Heart right ventricle (tissue), 16 donors: ENCODE data around the gene TECRL. TPM values are rescaled to one million over a fixed set of nuclear protein-coding genes. Genes with fewer than 3 reads are reported as not detected.

ENCODE experiments used
- ATAC-seq, 8 donors: fragments of 200-7000 bp; cut with Tn5 transposase; one replicate each; pipeline ENCODE4 v1.9.1; 2020; ENCODE audit warnings: mild to moderate bottlenecking in 8 of 8, moderate library complexity in 8 of 8, moderate number of reproducible peaks in 1 of 8
- DNase-seq, 2 donors: peaks; one replicate each; pipeline ENCODE4 v3.0.0-alpha.2; 2020
- H3K27ac ChIP-seq, 10 donors: fragments of 200-600 bp; sonication (generic) in 2 of 10; one replicate each; pipeline versions ENCODE4 v1.5.0 to v1.8.0; 2020 to 2022; ENCODE audit warnings: mild to moderate bottlenecking in 3 of 10
- H3K27me3 ChIP-seq, 7 donors: fragments of 200-600 bp; one replicate each; pipeline ENCODE4 v1.8.0; 2021 to 2022; ENCODE audit warnings: mild to moderate bottlenecking in 2 of 7
- H3K36me3 ChIP-seq, 9 donors: fragments of 200-600 bp; sonication (generic) in 1 of 9; one replicate each; pipeline versions ENCODE4 v1.5.0 to v1.8.0; 2020 to 2022; ENCODE audit warnings: mild to moderate bottlenecking in 2 of 9
- H3K4me1 ChIP-seq, 9 donors: fragments of 200-600 bp; sonication (generic) in 1 of 9; one replicate each; pipeline versions ENCODE4 v1.5.0 to v1.8.0; 2020 to 2022; ENCODE audit warnings: mild to moderate bottlenecking in 4 of 9
- H3K4me3 ChIP-seq, 10 donors: fragments of 200-600 bp; sonication (generic) in 2 of 10; one replicate each; pipeline versions ENCODE4 v1.5.0 to v1.8.0; 2020 to 2022; ENCODE audit warnings: mild to moderate bottlenecking in 7 of 10, moderate library complexity in 2 of 10
- H3K9me3 ChIP-seq, 11 donors: fragments of 200-600 bp in 10 of 11; sonication (generic) in 2 of 11; one replicate each; pipeline versions ENCODE4 v1.5.0 to v1.8.0; 2013 to 2022; ENCODE audit warnings: mild to moderate bottlenecking in 2 of 11, control low read depth in 1 of 11, moderate library complexity in 1 of 11
- WGBS, 2 donors: extraction: QIAGEN DNeasy Blood & Tissue Kit; methylation state at CpG; one replicate each; pipeline ENCODE4 v1.1.7; 2013; ENCODE audit warnings: inconsistent platforms in 1 of 2; 5-methylcytosine and 5-hydroxymethylcytosine counted together
- intact Hi-C, 10 donors: fragments of 100-400 bp; cut with DNase I; formaldehyde crosslinking; loops; one replicate each; pipeline versions ENCODE4 v1.11.1 to v1.14.2; 2022
- polyA plus RNA-seq, 2 donors: library from polyadenylated mRNA; stranded (reverse); fragments of 200-250 nt; gene quantifications; one replicate each; pipeline ENCODE4 v1.2.3, GENCODE V29; 2013
- total RNA-seq, 10 donors: library from RNA; stranded (reverse); fragmentation: NEBNext Ultra II Directional in 3 of 10; extraction: Animal tissue kit (Norgen Biotek cat#: 25700) in 3 of 10; gene quantifications; one replicate each; pipeline versions ENCODE4 v1.2.1 to v1.2.4, GENCODE V29; 2021 to 2023
- TF ChIP-seq, protein P1 (sequence below), 9 donors: fragments of 200-600 bp; sonication (generic) in 2 of 9; IDR thresholded peaks; one replicate each; pipeline versions ENCODE4 v1.5.0 to v1.8.0; 2021 to 2022; ENCODE audit warnings: antibody characterized with exemption in 9 of 9, mild to moderate bottlenecking in 5 of 9, moderate library complexity in 1 of 9
- donor health status: Arrhythmogenic right ventricular cardiomyopathy.
- donor health status: ischemic (EF 13 %, LVEDD 7.1; RV severe dilation, severe dysfunction).
- donor health status: healthy with polysubstance abuse.
- donor health status: DM: no; HTN: yes; CAD: no.
- donor health status: DM: no; HTN: no; CAD: no.
- donor health status: ischemic (EF 25% LVEDD 6.9; RV normal size, moderate dysfunction).
- donor health status: ischemic (EF 25% LVEDD 5.7; RV mildly dilated, moderate dysfunction).
- donor health status: healthy.
- donor health status: DM: yes; HTN: yes; CAD: no.
- donor health status: Ischemic cardiomyopathy.
- donor health status: ischemic (EF 35%, LVEDD 5.7; RV mildly dilated, moderate dysfunction).
- donor health status: nonischemic (EF 11% LVEDD 7.7; RV severe dilation, severe dysfunction).
- donor health status: DM: yes; HTN: yes; CAD: no.
- donor health status: PGD.
- donor health status: ischemic (EF 29% LVEDD 5.4; RV normal size, mild dysfunction).
- donor health status: nonischemic (EF 23%, LVEDD 6.1; RV moderate dilation, normal function).

Gene TECRL
- total and polyA plus RNA-seq, 12 donors, result 112 to 1,257 (median 1,046) TPM

DNA sequence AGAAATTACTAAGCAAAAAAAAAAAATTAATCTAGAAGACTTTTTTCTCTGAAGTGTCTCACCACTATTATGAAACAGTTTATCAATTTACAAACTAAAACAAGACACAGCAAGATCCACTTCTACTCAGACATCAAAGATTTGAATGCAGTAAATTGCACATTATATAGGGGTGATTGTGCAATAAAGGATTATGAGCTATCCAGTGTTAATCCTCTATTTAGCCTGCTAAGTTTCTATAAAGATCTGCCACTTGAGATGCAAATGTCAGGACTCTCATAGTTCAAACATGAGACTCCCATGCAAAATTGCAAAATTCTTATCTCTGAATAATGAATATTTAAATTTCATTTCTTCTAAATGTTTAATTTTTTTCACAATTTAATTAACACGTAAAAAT lies 2.2 kb downstream of the TECRL start:
- intact Hi-C loops, result loop anchor here in 3 of 10 donors (5.0 to 10.0 kb wide), 4 partner anchors 62 to 130 kb away; no protein-coding TSS in a partner anchor

GRCh38 chr4:64405761-64406160 lies 3.5 kb downstream of the TECRL start:
- TF ChIP-seq, protein P1, sequence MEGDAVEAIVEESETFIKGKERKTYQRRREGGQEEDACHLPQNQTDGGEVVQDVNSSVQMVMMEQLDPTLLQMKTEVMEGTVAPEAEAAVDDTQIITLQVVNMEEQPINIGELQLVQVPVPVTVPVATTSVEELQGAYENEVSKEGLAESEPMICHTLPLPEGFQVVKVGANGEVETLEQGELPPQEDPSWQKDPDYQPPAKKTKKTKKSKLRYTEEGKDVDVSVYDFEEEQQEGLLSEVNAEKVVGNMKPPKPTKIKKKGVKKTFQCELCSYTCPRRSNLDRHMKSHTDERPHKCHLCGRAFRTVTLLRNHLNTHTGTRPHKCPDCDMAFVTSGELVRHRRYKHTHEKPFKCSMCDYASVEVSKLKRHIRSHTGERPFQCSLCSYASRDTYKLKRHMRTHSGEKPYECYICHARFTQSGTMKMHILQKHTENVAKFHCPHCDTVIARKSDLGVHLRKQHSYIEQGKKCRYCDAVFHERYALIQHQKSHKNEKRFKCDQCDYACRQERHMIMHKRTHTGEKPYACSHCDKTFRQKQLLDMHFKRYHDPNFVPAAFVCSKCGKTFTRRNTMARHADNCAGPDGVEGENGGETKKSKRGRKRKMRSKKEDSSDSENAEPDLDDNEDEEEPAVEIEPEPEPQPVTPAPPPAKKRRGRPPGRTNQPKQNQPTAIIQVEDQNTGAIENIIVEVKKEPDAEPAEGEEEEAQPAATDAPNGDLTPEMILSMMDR (IDR thresholded peaks at IDR 0.05), result no peak
- intact Hi-C loops, result loop anchor here in 3 of 10 donors (5.0 to 10.0 kb wide), 4 partner anchors 61 to 132 kb away; no protein-coding TSS in a partner anchor
- peak overlapping the region in 9 of 10 donors; percentile 18 to 79 (median 76) for H3K27ac ChIP-seq
- WGBS, 2 donors, result 33 to 42% methylated on average over 11 of the region's 11 CpGs
- ATAC-seq, result peak in 5 of 8 donors; percentile 41 to 73 (median 45)
- H3K27me3 ChIP-seq, result no peaks in the 10 kb centered on the region
- H3K4me1 ChIP-seq, result no peaks in the 10 kb centered on the region
- no peaks in the 10 kb centered on the region for H3K36me3 ChIP-seq
- no peak for DNase-seq
- H3K9me3 ChIP-seq, result no peaks in the 10 kb centered on the region
- peak overlapping the region in 9 of 10 donors; percentile 25 to 53 (median 51) for H3K4me3 ChIP-seq

More for the DNA sequence above, 2.2 kb downstream of the TECRL start:
- TF ChIP-seq, protein P1 (IDR thresholded peaks at IDR 0.05), result no peak
- H3K4me3 ChIP-seq, result peak overlapping the region; percentile 3 to 53 (median 48)
- peak overlapping the region in 9 of 10 donors; percentile 26 to 79 (median 76) for H3K27ac ChIP-seq
- no peaks in the 10 kb centered on the region for H3K9me3 ChIP-seq
- H3K36me3 ChIP-seq, result no peaks in the 10 kb centered on the region
- H3K27me3 ChIP-seq, result no peaks in the 10 kb centered on the region
- no peak for DNase-seq
- no peak for ATAC-seq
- 38 to 60% methylated on average over 1 of the region's 1 CpG for WGBS, 2 donors
- H3K4me1 ChIP-seq, result no peaks in the 10 kb centered on the region

DNA sequence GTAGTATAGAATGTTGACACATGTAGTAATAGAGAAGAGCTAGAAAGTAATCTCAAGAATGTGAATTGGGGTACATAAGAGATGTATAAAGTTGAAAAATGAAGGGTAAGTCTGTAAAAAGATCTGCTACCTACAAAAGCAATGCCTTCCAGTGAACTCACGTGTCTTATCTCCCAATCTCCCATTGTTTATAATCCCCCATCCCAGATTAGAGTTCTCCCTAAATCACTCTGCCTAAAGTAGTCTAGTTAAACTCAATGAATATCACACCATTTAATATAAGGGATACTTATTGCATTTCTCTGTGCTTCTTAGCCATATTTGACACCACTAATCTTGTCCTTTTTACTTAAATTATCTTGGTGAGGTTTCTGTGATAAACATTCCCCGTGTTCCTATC lies 6.6 kb downstream of the TECRL start:
- Histone ChIP-seq H3K9me3 (no peaks in the 10 kb centered on the region), H3K4me1 (peaks cover 0 to 15% (median 0%) of the 10 kb centered on the region in 9 donors), H3K4me3 (peak overlapping the region in 9 of 10 donors; percentile 12 to 53 (median 51)), H3K27ac (peak overlapping the region in 7 of 10 donors; percentile 10 to 79 (median 76)), H3K27me3 (no peaks in the 10 kb centered on the region), H3K36me3 (no peaks in the 10 kb centered on the region)
- DNase-seq, result no peak
- ATAC-seq, result no peak
- 8 to 17% methylated on average over 2 of the region's 2 CpGs for WGBS, 2 donors
- TF ChIP-seq, protein P1 (IDR thresholded peaks at IDR 0.05), result no peak
- intact Hi-C loops, result loop anchor here in 2 of 10 donors (10.0 kb wide), 2 partner anchors 58 to 132 kb away; no protein-coding TSS in a partner anchor

DNA sequence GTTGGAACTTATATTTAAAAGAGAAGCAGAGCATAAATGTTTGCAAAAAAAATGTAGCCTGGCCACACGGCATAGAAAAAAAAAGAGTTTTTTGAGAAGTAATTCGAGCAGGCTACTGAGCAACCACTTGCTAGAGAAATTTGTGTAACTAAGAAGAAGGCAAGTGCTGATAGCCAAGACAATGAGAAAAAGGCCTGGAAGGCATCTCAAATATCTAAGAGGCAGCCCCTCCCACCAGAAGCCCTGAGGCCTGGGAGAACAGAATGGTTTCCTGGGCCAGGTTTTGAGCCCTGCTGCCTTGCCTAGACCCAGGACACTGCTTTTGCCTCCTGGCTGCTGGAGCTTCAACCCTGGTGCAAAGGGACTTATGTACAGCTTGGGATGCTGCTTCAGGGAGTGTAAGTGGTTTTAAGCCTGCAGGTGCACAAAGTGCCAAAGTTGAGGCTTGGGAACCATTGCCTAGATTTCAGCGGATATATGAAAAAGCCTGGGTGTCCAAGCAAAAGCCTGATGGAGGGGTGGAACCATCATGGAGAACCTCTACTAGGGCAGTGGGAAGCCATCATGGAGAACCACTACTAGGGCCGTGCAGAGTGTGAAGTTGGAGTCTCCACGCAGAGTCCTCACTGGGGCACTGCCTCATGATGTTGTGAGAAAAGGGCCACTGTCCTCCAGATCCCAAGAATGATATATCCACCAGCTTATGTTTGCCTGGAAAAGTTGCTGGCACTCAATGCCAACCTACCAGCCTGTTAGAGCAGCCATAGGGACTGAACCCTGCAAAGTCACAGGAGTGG lies 9.7 kb downstream of the TECRL start:
- H3K36me3 ChIP-seq, result no peaks in the 10 kb centered on the region
- no peaks in the 10 kb centered on the region for H3K9me3 ChIP-seq
- intact Hi-C loops, result loop anchor here in 3 of 10 donors (10.0 kb wide), 2 partner anchors 55 to 135 kb away; no protein-coding TSS in a partner anchor
- peaks cover 0 to 18% (median 0%) of the 10 kb centered on the region in 9 donors for H3K4me1 ChIP-seq
- WGBS, 2 donors, result 72 to 77% methylated on average over 5 of the region's 5 CpGs
- no peak overlapping the region for H3K4me3 ChIP-seq
- H3K27me3 ChIP-seq, result no peaks in the 10 kb centered on the region
- H3K27ac ChIP-seq, result peak overlapping the region in 2 of 10 donors; percentile 6 to 42
- TF ChIP-seq, protein P1 (IDR thresholded peaks at IDR 0.05), result no peak
- DNase-seq (no peak), ATAC-seq (peak in 3 of 8 donors; percentile 26 to 51 (median 33))
